GM23338 (cell line): Measurements from ENCODE around the gene IRAK2. TPM values are rescaled to one million over a fixed set of nuclear protein-coding genes. Genes with fewer than 3 reads are reported as not detected.
A peak's percentile ranks its signal among the peaks of the same experiment; 100 is the strongest.

Source experiments
- ATAC-seq: fragments of 200-7000 bp; cut with Tn5 transposase; 3 replicates; pipeline ENCODE4 v1.9.1; 2020
- DNase-seq: peaks from one replicate; pipeline ENCODE4 v3.0.0-alpha.2; 2015; ENCODE audit warnings: low spot score
- H2AFZ ChIP-seq: fragments of 200-600 bp; sonication (generic); 2 replicates; pipeline ENCODE4 v1.8.0; 2016; ENCODE audit warnings: antibody characterized with exemption, mild to moderate bottlenecking, moderate library complexity
- H3F3A ChIP-seq: fragments of 200-600 bp; sonication (generic); replicated peaks from 2 replicates; pipeline ENCODE4 v1.8.0; 2017; ENCODE audit warnings: antibody characterized with exemption, mixed run types, low read depth
- H3K27ac ChIP-seq: fragments of 200-600 bp; sonication (generic); 2 replicates; pipeline ENCODE4 v1.6.1; 2016; ENCODE audit warnings: low read depth
- H3K27me3 ChIP-seq: fragments of 200-600 bp; sonication (generic); 2 replicates; pipeline ENCODE4 v1.8.0; 2016; ENCODE audit warnings: mild to moderate bottlenecking, mixed run types, moderate library complexity; ENCODE audit not compliant: insufficient read depth
- H3K36me3 ChIP-seq: fragments of 200-600 bp; sonication (generic); 2 replicates; pipeline ENCODE4 v1.8.0; 2016; ENCODE audit warnings: mild to moderate bottlenecking; ENCODE audit not compliant: insufficient read depth
- H3K4me1 ChIP-seq: fragments of 200-600 bp; sonication (generic); 2 replicates; pipeline ENCODE4 v1.8.0; 2016; ENCODE audit warnings: mild to moderate bottlenecking, moderate library complexity; ENCODE audit not compliant: insufficient read depth
- H3K4me2 ChIP-seq: fragments of 200-600 bp; sonication (generic); 2 replicates; pipeline ENCODE4 v1.7.1; 2017; ENCODE audit warnings: mixed run types
- H3K4me3 ChIP-seq: fragments of 200-600 bp; sonication (generic); 2 replicates; pipeline ENCODE4 v1.6.1; 2016; ENCODE audit warnings: mixed run types
- H3K79me2 ChIP-seq: fragments of 200-600 bp; sonication (generic); replicated peaks from 2 replicates; pipeline ENCODE4 v1.8.0; 2017; ENCODE audit warnings: mild to moderate bottlenecking; ENCODE audit not compliant: insufficient read depth
- H3K9me2 ChIP-seq: fragments of 200-600 bp; sonication (generic); 2 replicates; pipeline ENCODE4 v1.8.0; 2017; ENCODE audit not compliant: insufficient read depth
- H4K20me1 ChIP-seq: fragments of 200-600 bp; sonication (generic); replicated peaks from 2 replicates; pipeline ENCODE4 v1.8.0; 2017; ENCODE audit warnings: mild to moderate bottlenecking; ENCODE audit not compliant: insufficient read depth
- H3K27ac Mint-ChIP-seq: 2 replicates; pipeline ENCODE4 v1.8.0; 2020; ENCODE audit warnings: inconsistent platforms, mild to moderate bottlenecking, moderate library complexity, mixed read lengths
- H3K27me3 Mint-ChIP-seq: 3 replicates; pipeline ENCODE4 v1.8.0; 2022; ENCODE audit warnings: low read depth, mild to moderate bottlenecking, moderate library complexity, mixed read lengths, inconsistent platforms; ENCODE audit not compliant: insufficient read depth, poor library complexity
- H3K36me3 Mint-ChIP-seq: 3 replicates; pipeline ENCODE4 v1.8.0; 2021; ENCODE audit warnings: low read depth, mild to moderate bottlenecking, inconsistent platforms, moderate library complexity, mixed read lengths
- H3K4me1 Mint-ChIP-seq: 3 replicates; pipeline ENCODE4 v1.8.0; 2020; ENCODE audit warnings: mild to moderate bottlenecking, inconsistent platforms, mixed read lengths
- H3K4me3 Mint-ChIP-seq: 3 replicates; pipeline ENCODE4 v1.8.0; 2021; ENCODE audit warnings: moderate library complexity, mild to moderate bottlenecking, inconsistent platforms, mixed read lengths
- H3K9me3 Mint-ChIP-seq: 3 replicates; pipeline ENCODE4 v1.8.0; 2020; ENCODE audit warnings: moderate library complexity, mild to moderate bottlenecking, inconsistent platforms, mixed read lengths
- CREB1 ChIP-seq: fragments of 250-450 bp; sonication (Bioruptor Pico); IDR thresholded peaks from 2 replicates; pipeline ENCODE4 v1.5.0; 2020; ENCODE audit warnings: low read depth, mild to moderate bottlenecking, moderate library complexity
- EZH2phosphoT487 ChIP-seq: fragments of 200-600 bp; sonication (generic); IDR thresholded peaks from one replicate; pipeline ENCODE4 v1.8.1; 2018; ENCODE audit warnings: antibody characterized with exemption; ENCODE audit not compliant: unreplicated experiment
- JUNB ChIP-seq: IDR thresholded peaks from one replicate; pipeline ENCODE4 v1.6.1; 2016; ENCODE audit warnings: antibody characterized with exemption; ENCODE audit not compliant: unreplicated experiment
- NANOG ChIP-seq: IDR thresholded peaks from 2 replicates; pipeline ENCODE4 v1.6.1; 2016; ENCODE audit warnings: antibody characterized with exemption, borderline replicate concordance
- POLR2AphosphoS5 ChIP-seq: IDR thresholded peaks from 2 replicates; pipeline ENCODE4 v1.6.1; 2016; ENCODE audit warnings: antibody characterized with exemption, low read depth
- STAT1 ChIP-seq: IDR thresholded peaks from one replicate; pipeline ENCODE4 v1.6.1; 2016; ENCODE audit warnings: antibody characterized with exemption; ENCODE audit not compliant: unreplicated experiment
- ZNF114 ChIP-seq: fragments of 250-450 bp; sonication (Bioruptor Pico); IDR thresholded peaks from 2 replicates; pipeline ENCODE4 v1.5.0; 2020; ENCODE audit warnings: mild to moderate bottlenecking, moderate library complexity
- ZNF331 ChIP-seq: fragments of 250-450 bp; sonication (Bioruptor Pico); IDR thresholded peaks from 2 replicates; pipeline ENCODE4 v1.5.0; 2020; ENCODE audit warnings: low read depth, mild to moderate bottlenecking, moderate library complexity
- polyA plus RNA-seq: library from polyadenylated mRNA; unstranded; fragments of >200 nt; fragmentation: Nextera tagmentation; extraction: Ambion mirVana; gene quantifications from 2 replicates; pipeline ENCODE4 v1.2.1, GENCODE V29; 2016
- total RNA-seq: library from RNA; depleted of rRNA; stranded (reverse); fragments of >200 nt; shearing (Covaris generic); gene quantifications from 2 replicates; pipeline ENCODE4 v1.2.3, GENCODE V29; 2014
- TF ChIP-seq, protein P1 (sequence below): IDR thresholded peaks from one replicate; pipeline ENCODE4 v1.6.1; 2018; ENCODE audit warnings: antibody characterized with exemption; ENCODE audit not compliant: unreplicated experiment
- TF ChIP-seq, protein P2 (sequence below), 2 experiments: fragments of 200-600 bp in 1 of 2; sonication (generic) in 1 of 2; conservative IDR thresholded peaks; 2 replicates each; pipeline versions ENCODE4 v1.5.1 to v1.6.1; 2016 to 2017; ENCODE audit warnings: antibody characterized with exemption in 2 of 2, low read depth in 2 of 2, mild to moderate bottlenecking in 2 of 2, moderate library complexity in 1 of 2
- TF ChIP-seq, protein P3 (sequence below): IDR thresholded peaks from 2 replicates; pipeline ENCODE4 v1.6.1; 2016; ENCODE audit warnings: antibody characterized with exemption

IRAK2 gene
- total and polyA plus RNA-seq, 2 experiments from 2014 or later = 0.37 to 1.4 TPM

DNA sequence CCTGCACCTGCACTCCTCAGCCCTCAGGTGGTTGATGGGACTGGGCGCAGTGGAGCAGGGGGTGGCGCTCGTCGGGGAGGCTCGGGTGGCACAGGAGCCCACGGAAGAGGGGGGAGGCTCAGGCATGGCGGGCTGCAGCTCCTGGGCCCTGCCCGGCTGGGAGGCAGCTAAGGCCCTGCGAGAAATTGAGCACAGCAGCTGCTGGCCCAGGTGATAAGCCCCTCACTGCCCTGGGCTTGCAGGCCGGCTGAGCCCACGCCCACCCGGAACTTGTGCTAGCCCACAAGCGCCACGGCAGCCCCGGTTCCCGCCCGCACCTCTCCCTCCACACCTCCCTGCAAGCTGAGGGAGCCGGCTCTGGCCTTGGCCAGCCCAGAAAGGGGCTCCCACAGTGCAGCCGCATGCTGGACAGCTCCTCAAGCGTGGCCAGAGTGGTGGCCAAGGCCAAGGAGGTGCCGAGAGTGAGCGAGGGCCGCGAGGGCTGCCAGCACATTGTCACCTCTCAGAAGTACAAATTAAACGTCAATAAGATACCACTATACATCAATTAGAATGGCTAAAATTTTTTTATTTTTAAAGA, 28.2 kb upstream of the IRAK2 start:
- no peak for DNase-seq
- H3K9me2 ChIP-seq = no peaks in the 10 kb centered on the region
- no peaks in the 10 kb centered on the region for H3F3A ChIP-seq
- H3K27me3 ChIP-seq = no peaks in the 10 kb centered on the region
- H3K36me3 ChIP-seq = no peaks in the 10 kb centered on the region
- no peak for ATAC-seq
- H2AFZ ChIP-seq = no peak overlapping the region
- Mint-ChIP-seq H3K36me3 (no peaks in the 10 kb centered on the region), H3K27ac (no peak overlapping the region), H3K4me3 (no peak overlapping the region), H3K27me3 (peaks cover 10% of the 10 kb centered on the region), H3K4me1 (no peaks in the 10 kb centered on the region), H3K9me3 (peaks cover 5% of the 10 kb centered on the region; the same call in 2 of the 3 replicates)
- no peaks in the 10 kb centered on the region for H4K20me1 ChIP-seq
- no peak for TF ChIP-seq EZH2phosphoT487
- TF ChIP-seq, protein P1, sequence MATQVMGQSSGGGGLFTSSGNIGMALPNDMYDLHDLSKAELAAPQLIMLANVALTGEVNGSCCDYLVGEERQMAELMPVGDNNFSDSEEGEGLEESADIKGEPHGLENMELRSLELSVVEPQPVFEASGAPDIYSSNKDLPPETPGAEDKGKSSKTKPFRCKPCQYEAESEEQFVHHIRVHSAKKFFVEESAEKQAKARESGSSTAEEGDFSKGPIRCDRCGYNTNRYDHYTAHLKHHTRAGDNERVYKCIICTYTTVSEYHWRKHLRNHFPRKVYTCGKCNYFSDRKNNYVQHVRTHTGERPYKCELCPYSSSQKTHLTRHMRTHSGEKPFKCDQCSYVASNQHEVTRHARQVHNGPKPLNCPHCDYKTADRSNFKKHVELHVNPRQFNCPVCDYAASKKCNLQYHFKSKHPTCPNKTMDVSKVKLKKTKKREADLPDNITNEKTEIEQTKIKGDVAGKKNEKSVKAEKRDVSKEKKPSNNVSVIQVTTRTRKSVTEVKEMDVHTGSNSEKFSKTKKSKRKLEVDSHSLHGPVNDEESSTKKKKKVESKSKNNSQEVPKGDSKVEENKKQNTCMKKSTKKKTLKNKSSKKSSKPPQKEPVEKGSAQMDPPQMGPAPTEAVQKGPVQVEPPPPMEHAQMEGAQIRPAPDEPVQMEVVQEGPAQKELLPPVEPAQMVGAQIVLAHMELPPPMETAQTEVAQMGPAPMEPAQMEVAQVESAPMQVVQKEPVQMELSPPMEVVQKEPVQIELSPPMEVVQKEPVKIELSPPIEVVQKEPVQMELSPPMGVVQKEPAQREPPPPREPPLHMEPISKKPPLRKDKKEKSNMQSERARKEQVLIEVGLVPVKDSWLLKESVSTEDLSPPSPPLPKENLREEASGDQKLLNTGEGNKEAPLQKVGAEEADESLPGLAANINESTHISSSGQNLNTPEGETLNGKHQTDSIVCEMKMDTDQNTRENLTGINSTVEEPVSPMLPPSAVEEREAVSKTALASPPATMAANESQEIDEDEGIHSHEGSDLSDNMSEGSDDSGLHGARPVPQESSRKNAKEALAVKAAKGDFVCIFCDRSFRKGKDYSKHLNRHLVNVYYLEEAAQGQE = peak; percentile 46
- H3K4me3 ChIP-seq = no peak overlapping the region
- no peaks in the 10 kb centered on the region for H3K79me2 ChIP-seq
- H3K27ac ChIP-seq = no peak overlapping the region
- H3K4me2 ChIP-seq = no peak overlapping the region
- no peaks in the 10 kb centered on the region for H3K4me1 ChIP-seq

DNA sequence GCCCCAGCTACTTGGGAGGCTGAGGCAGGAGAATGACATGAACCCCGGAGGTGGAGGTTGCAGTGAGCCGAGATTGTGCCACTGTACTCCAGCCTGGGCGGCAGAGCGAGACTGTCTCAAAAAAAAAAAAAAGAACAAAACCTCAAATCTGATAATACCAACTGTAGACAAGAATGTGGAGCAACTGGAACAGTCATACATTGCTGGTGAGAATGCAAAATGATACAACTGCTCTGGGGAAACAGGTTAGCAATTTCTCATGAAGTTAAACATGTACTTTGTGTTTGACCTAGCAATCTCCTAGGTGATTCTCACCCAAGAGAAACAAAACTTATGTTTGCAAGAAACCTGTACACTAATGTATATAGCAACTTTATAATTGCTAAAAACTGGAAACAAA, 27.5 kb upstream of the IRAK2 start:
- Histone ChIP-seq H3K79me2 (peaks cover 2% of the 10 kb centered on the region; the same call in 1 of the 2 replicates), H3K27me3 (no peaks in the 10 kb centered on the region), H3K4me1 (no peaks in the 10 kb centered on the region), H3F3A (no peaks in the 10 kb centered on the region), H3K27ac (no peak overlapping the region), H3K9me2 (no peaks in the 10 kb centered on the region), H3K36me3 (no peaks in the 10 kb centered on the region), H3K4me3 (no peak overlapping the region), H2AFZ (no peak overlapping the region), H4K20me1 (peaks cover under 1% of the 10 kb centered on the region; the same call in 1 of the 2 replicates), H3K4me2 (no peak overlapping the region)
- peaks cover 5% of the 10 kb centered on the region; the same call in 2 of the 3 replicates for H3K9me3 Mint-ChIP-seq
- no peak overlapping the region for H3K4me3 Mint-ChIP-seq
- ATAC-seq (no peak), DNase-seq (no peak)
- no peaks in the 10 kb centered on the region for H3K4me1 Mint-ChIP-seq
- H3K36me3 Mint-ChIP-seq = no peaks in the 10 kb centered on the region
- peaks cover 11% of the 10 kb centered on the region for H3K27me3 Mint-ChIP-seq
- H3K27ac Mint-ChIP-seq = no peak overlapping the region
- TF ChIP-seq JUNB (no peak), NANOG (no peak), ZNF331 (CRISPR knock-in tag) (no peak), POLR2AphosphoS5 (no peak), CREB1 (CRISPR knock-in tag) (no peak), ZNF114 (CRISPR knock-in tag) (no peak), STAT1 (no peak), EZH2phosphoT487 (no peak)
- TF ChIP-seq, protein P1 = no peak
- TF ChIP-seq, protein P2, sequence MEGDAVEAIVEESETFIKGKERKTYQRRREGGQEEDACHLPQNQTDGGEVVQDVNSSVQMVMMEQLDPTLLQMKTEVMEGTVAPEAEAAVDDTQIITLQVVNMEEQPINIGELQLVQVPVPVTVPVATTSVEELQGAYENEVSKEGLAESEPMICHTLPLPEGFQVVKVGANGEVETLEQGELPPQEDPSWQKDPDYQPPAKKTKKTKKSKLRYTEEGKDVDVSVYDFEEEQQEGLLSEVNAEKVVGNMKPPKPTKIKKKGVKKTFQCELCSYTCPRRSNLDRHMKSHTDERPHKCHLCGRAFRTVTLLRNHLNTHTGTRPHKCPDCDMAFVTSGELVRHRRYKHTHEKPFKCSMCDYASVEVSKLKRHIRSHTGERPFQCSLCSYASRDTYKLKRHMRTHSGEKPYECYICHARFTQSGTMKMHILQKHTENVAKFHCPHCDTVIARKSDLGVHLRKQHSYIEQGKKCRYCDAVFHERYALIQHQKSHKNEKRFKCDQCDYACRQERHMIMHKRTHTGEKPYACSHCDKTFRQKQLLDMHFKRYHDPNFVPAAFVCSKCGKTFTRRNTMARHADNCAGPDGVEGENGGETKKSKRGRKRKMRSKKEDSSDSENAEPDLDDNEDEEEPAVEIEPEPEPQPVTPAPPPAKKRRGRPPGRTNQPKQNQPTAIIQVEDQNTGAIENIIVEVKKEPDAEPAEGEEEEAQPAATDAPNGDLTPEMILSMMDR (conservative IDR thresholded peaks at IDR 0.05; ENCODE audit: low read depth in 2 of 2) = no peak
- TF ChIP-seq, protein P3, sequence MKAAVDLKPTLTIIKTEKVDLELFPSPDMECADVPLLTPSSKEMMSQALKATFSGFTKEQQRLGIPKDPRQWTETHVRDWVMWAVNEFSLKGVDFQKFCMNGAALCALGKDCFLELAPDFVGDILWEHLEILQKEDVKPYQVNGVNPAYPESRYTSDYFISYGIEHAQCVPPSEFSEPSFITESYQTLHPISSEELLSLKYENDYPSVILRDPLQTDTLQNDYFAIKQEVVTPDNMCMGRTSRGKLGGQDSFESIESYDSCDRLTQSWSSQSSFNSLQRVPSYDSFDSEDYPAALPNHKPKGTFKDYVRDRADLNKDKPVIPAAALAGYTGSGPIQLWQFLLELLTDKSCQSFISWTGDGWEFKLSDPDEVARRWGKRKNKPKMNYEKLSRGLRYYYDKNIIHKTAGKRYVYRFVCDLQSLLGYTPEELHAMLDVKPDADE = no peak
